Liver (tissue), 9 donors: Measurements from ENCODE around the gene ATG2B. TPM values are rescaled to one million over a fixed set of nuclear protein-coding genes. Genes with fewer than 3 reads are reported as not detected.

Source experiments
- DNase-seq: peaks from one replicate; pipeline ENCODE4 v3.0.0-alpha.2; 2017; ENCODE audit warnings: low spot score
- H3K27ac ChIP-seq, 2 donors: one replicate each; pipeline ENCODE4 v1.7.0; 2013; ENCODE audit warnings: inconsistent platforms in 2 of 2, low read length in 2 of 2, control low read depth in 1 of 2, low read depth in 1 of 2, mild to moderate bottlenecking in 1 of 2
- H3K27me3 ChIP-seq, 4 donors: one replicate each; pipeline versions ENCODE4 v1.6.1 to v1.7.0; 2013; ENCODE audit warnings: low read length in 3 of 4, inconsistent platforms in 1 of 4, mild to moderate bottlenecking in 1 of 4, moderate library complexity in 1 of 4; ENCODE audit not compliant: control insufficient read depth in 4 of 4, insufficient read depth in 4 of 4
- H3K36me3 ChIP-seq, 4 donors: one replicate each; pipeline versions ENCODE4 v1.6.1 to v1.7.0; 2013; ENCODE audit warnings: low read length in 3 of 4, mild to moderate bottlenecking in 3 of 4, low read depth in 1 of 4, moderate library complexity in 1 of 4; ENCODE audit not compliant: control insufficient read depth in 4 of 4, insufficient read depth in 3 of 4
- H3K4me1 ChIP-seq, 4 donors: one replicate each; pipeline versions ENCODE4 v1.6.1 to v1.7.0; 2013; ENCODE audit warnings: low read length in 3 of 4, mild to moderate bottlenecking in 3 of 4, moderate library complexity in 1 of 4; ENCODE audit not compliant: control insufficient read depth in 4 of 4, insufficient read depth in 4 of 4
- H3K4me3 ChIP-seq, 3 donors: one replicate each; pipeline versions ENCODE4 v1.6.1 to v1.7.0; 2013; ENCODE audit warnings: low read length in 3 of 3, control low read depth in 1 of 3, low read depth in 1 of 3, mild to moderate bottlenecking in 1 of 3
- H3K9ac ChIP-seq, 2 donors: one replicate each; pipeline ENCODE4 v1.7.0; 2013; ENCODE audit warnings: low read length in 2 of 2, mild to moderate bottlenecking in 2 of 2, moderate library complexity in 2 of 2, control low read depth in 1 of 2, low read depth in 1 of 2
- H3K9me3 ChIP-seq, 4 donors: one replicate each; pipeline versions ENCODE4 v1.6.1 to v1.7.0; 2013; ENCODE audit warnings: low read length in 3 of 4; ENCODE audit not compliant: control insufficient read depth in 4 of 4
- EGR1 ChIP-seq, 2 donors: IDR thresholded peaks; 2 replicates each; pipeline ENCODE4 v1.6.1; 2016 to 2018; ENCODE audit warnings: antibody characterized with exemption in 2 of 2, low read depth in 2 of 2
- FOXA1 ChIP-seq: IDR thresholded peaks from 2 replicates; pipeline ENCODE4 v1.6.1; 2016; ENCODE audit warnings: antibody characterized with exemption
- FOXA2 ChIP-seq: IDR thresholded peaks from 2 replicates; pipeline ENCODE4 v1.6.1; 2016; ENCODE audit warnings: antibody characterized with exemption
- GABPA ChIP-seq, 2 donors: IDR thresholded peaks in 1 of 2; conservative IDR thresholded peaks in 1 of 2; 2 replicates each; pipeline ENCODE4 v1.6.1; 2016; ENCODE audit warnings: antibody characterized with exemption in 2 of 2, mild to moderate bottlenecking in 1 of 2, moderate library complexity in 1 of 2
- HNF4A ChIP-seq, 2 donors: conservative IDR thresholded peaks; 2 replicates each; pipeline ENCODE4 v1.6.1; 2016; ENCODE audit warnings: antibody characterized with exemption in 2 of 2, mild to moderate bottlenecking in 2 of 2
- HNF4G ChIP-seq: IDR thresholded peaks from 2 replicates; pipeline ENCODE4 v1.6.1; 2016; ENCODE audit warnings: antibody characterized with exemption
- JUND ChIP-seq, 2 donors: IDR thresholded peaks; 2 replicates each; pipeline ENCODE4 v1.6.1; 2016; ENCODE audit warnings: antibody characterized with exemption in 2 of 2
- NR2F2 ChIP-seq: IDR thresholded peaks from 2 replicates; pipeline ENCODE4 v1.6.1; 2016; ENCODE audit warnings: antibody characterized with exemption
- RAD21 ChIP-seq, 2 donors: IDR thresholded peaks; 2 replicates each; pipeline ENCODE4 v1.6.1; 2016; ENCODE audit warnings: antibody characterized with exemption in 2 of 2, mild to moderate bottlenecking in 2 of 2
- RXRA ChIP-seq, 2 donors: IDR thresholded peaks; 2 replicates each; pipeline ENCODE4 v1.6.1; 2017 to 2018; ENCODE audit warnings: antibody characterized with exemption in 2 of 2, mild to moderate bottlenecking in 1 of 2
- SP1 ChIP-seq: IDR thresholded peaks from 2 replicates; pipeline ENCODE4 v1.6.1; 2018; ENCODE audit warnings: antibody characterized with exemption, mild to moderate bottlenecking
- TAF1 ChIP-seq: conservative IDR thresholded peaks from 2 replicates; pipeline ENCODE4 v1.6.1; 2016; ENCODE audit warnings: antibody characterized with exemption, mild to moderate bottlenecking
- YY1 ChIP-seq: IDR thresholded peaks from 2 replicates; pipeline ENCODE4 v1.6.1; 2016; ENCODE audit warnings: antibody characterized with exemption, mild to moderate bottlenecking
- WGBS: extraction: QIAGEN DNeasy Blood & Tissue Kit; methylation state at CpG from one replicate; pipeline ENCODE4 v1.1.7; 2013; 5-methylcytosine and 5-hydroxymethylcytosine counted together
- polyA plus RNA-seq, 2 donors: library from polyadenylated mRNA; stranded (reverse) in 1 of 2; unstranded in 1 of 2; fragments of 200-250 nt in 1 of 2; fragments of >200 nt in 1 of 2; fragmentation: Nextera tagmentation in 1 of 2; extraction: Ambion mirVana in 1 of 2; gene quantifications; one replicate each; pipeline versions ENCODE4 v1.2.1 to v1.2.3, GENCODE V29; 2013 to 2015
- total RNA-seq, 2 donors: library from RNA; depleted of rRNA; stranded (reverse); fragments of >200 nt; gene quantifications; one replicate each; pipeline ENCODE4 v1.2.3, GENCODE V29; 2014
- TF ChIP-seq, protein P1 (sequence below): fragments of 150-350 bp; IDR thresholded peaks from 2 replicates; pipeline ENCODE4 v1.5.1; 2017; ENCODE audit warnings: improper control_type of control experiment, low read depth, low read length; ENCODE audit not compliant: missing input control
- TF ChIP-seq, protein P2 (sequence below): IDR thresholded peaks from 2 replicates; pipeline ENCODE4 v1.6.1; 2016; ENCODE audit warnings: antibody characterized with exemption
- TF ChIP-seq, protein P3 (sequence below): IDR thresholded peaks from 2 replicates; pipeline ENCODE4 v1.6.1; 2016; ENCODE audit warnings: antibody characterized with exemption
- TF ChIP-seq, protein P4 (sequence below): IDR thresholded peaks from 2 replicates; pipeline ENCODE4 v1.6.1; 2016; ENCODE audit warnings: antibody characterized with exemption
- TF ChIP-seq, protein P5 (sequence below): IDR thresholded peaks from 2 replicates; pipeline ENCODE4 v1.6.1; 2016; ENCODE audit warnings: antibody characterized with exemption, mild to moderate bottlenecking
- donor health status: healthy.
- donor health status: healthy.
- donor health status: healthy.
- donor health status: healthy.
- donor health status: healthy.

Gene ATG2B
- total and polyA plus RNA-seq, 4 donors = 4.7 to 36.0 (median 20.5) TPM

DNA sequence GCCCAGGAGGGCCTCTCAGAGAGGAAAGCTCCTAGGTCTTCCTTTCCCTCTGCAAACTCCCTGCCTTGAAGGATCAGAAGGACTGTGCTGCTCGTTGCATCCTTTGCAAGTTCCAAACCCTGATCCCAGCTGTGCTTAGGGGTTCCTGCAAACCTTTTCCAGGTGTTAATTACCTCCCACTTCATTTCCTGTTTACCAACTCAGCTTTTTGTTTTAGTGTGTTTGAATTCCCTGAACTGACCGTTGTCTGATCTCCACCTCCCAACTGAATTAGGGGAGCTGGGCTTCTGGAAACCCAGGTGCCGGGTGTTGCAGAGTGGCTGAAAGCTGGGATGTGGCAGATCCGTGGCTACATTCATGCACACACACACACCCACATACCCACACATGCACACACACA is 127.7 kb downstream of the ATG2B start:
- no peak overlapping the region for H3K27ac ChIP-seq
- no peaks in the 10 kb centered on the region for H3K9me3 ChIP-seq
- H3K4me3 ChIP-seq = no peak overlapping the region
- H3K36me3 ChIP-seq = no peaks in the 10 kb centered on the region
- H3K9ac ChIP-seq = no peak overlapping the region
- peaks cover 0 to under 1% (median 0%) of the 10 kb centered on the region in 4 donors for H3K27me3 ChIP-seq
- DNase-seq = no peak
- H3K4me1 ChIP-seq = no peaks in the 10 kb centered on the region
- 64% methylated on average over 4 of the region's 4 CpGs for WGBS
- TF ChIP-seq, protein P1, sequence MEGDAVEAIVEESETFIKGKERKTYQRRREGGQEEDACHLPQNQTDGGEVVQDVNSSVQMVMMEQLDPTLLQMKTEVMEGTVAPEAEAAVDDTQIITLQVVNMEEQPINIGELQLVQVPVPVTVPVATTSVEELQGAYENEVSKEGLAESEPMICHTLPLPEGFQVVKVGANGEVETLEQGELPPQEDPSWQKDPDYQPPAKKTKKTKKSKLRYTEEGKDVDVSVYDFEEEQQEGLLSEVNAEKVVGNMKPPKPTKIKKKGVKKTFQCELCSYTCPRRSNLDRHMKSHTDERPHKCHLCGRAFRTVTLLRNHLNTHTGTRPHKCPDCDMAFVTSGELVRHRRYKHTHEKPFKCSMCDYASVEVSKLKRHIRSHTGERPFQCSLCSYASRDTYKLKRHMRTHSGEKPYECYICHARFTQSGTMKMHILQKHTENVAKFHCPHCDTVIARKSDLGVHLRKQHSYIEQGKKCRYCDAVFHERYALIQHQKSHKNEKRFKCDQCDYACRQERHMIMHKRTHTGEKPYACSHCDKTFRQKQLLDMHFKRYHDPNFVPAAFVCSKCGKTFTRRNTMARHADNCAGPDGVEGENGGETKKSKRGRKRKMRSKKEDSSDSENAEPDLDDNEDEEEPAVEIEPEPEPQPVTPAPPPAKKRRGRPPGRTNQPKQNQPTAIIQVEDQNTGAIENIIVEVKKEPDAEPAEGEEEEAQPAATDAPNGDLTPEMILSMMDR = no peak
- TF ChIP-seq JUND (IDR thresholded peaks at IDR 0.05) = no peak
- no peak for TF ChIP-seq FOXA1
- no peak for TF ChIP-seq SP1

DNA sequence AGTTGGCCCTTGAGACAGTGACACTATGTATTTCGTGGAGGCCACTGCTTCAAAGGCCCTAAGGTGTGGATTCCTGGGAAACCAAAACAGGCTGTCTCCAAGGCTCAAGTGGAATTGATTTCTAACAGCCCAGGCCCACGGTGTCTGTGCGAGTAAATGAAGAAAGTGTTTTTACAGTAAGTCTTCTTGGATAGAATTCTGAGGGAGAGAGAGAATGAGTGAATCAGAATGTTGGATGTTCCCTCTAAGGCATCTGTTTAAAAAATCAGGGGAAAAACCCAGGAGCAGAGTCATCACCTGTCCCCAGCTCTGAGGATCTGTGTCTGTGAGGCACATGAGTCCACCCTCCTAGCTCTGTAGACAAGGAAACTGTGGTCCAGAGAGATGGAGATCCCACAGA is 129.5 kb downstream of the ATG2B start:
- no peak overlapping the region for H3K27ac ChIP-seq
- H3K9me3 ChIP-seq = no peaks in the 10 kb centered on the region
- no peaks in the 10 kb centered on the region for H3K27me3 ChIP-seq
- H3K9ac ChIP-seq = no peak overlapping the region
- TF ChIP-seq FOXA1 (no peak), NR2F2 (no peak), YY1 (no peak), FOXA2 (no peak), RXRA (IDR thresholded peaks at IDR 0.05) (no peak), JUND (IDR thresholded peaks at IDR 0.05) (no peak), RAD21 (IDR thresholded peaks at IDR 0.05) (no peak), EGR1 (IDR thresholded peaks at IDR 0.05; ENCODE audit: low read depth in 2 of 2) (no peak), HNF4A (conservative IDR thresholded peaks at IDR 0.05) (no peak), HNF4G (no peak), GABPA (IDR thresholded peaks at IDR 0.05 in 1 of 2, conservative IDR thresholded peaks at IDR 0.05 in 1 of 2) (no peak), TAF1 (no peak)
- TF ChIP-seq, protein P2, sequence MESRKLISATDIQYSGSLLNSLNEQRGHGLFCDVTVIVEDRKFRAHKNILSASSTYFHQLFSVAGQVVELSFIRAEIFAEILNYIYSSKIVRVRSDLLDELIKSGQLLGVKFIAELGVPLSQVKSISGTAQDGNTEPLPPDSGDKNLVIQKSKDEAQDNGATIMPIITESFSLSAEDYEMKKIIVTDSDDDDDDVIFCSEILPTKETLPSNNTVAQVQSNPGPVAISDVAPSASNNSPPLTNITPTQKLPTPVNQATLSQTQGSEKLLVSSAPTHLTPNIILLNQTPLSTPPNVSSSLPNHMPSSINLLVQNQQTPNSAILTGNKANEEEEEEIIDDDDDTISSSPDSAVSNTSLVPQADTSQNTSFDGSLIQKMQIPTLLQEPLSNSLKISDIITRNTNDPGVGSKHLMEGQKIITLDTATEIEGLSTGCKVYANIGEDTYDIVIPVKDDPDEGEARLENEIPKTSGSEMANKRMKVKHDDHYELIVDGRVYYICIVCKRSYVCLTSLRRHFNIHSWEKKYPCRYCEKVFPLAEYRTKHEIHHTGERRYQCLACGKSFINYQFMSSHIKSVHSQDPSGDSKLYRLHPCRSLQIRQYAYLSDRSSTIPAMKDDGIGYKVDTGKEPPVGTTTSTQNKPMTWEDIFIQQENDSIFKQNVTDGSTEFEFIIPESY = no peak
- TF ChIP-seq, protein P1 = no peak
- TF ChIP-seq, protein P3, sequence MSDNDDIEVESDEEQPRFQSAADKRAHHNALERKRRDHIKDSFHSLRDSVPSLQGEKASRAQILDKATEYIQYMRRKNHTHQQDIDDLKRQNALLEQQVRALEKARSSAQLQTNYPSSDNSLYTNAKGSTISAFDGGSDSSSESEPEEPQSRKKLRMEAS = no peak
- TF ChIP-seq, protein P4, sequence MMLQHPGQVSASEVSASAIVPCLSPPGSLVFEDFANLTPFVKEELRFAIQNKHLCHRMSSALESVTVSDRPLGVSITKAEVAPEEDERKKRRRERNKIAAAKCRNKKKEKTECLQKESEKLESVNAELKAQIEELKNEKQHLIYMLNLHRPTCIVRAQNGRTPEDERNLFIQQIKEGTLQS = no peak
- TF ChIP-seq, protein P5, sequence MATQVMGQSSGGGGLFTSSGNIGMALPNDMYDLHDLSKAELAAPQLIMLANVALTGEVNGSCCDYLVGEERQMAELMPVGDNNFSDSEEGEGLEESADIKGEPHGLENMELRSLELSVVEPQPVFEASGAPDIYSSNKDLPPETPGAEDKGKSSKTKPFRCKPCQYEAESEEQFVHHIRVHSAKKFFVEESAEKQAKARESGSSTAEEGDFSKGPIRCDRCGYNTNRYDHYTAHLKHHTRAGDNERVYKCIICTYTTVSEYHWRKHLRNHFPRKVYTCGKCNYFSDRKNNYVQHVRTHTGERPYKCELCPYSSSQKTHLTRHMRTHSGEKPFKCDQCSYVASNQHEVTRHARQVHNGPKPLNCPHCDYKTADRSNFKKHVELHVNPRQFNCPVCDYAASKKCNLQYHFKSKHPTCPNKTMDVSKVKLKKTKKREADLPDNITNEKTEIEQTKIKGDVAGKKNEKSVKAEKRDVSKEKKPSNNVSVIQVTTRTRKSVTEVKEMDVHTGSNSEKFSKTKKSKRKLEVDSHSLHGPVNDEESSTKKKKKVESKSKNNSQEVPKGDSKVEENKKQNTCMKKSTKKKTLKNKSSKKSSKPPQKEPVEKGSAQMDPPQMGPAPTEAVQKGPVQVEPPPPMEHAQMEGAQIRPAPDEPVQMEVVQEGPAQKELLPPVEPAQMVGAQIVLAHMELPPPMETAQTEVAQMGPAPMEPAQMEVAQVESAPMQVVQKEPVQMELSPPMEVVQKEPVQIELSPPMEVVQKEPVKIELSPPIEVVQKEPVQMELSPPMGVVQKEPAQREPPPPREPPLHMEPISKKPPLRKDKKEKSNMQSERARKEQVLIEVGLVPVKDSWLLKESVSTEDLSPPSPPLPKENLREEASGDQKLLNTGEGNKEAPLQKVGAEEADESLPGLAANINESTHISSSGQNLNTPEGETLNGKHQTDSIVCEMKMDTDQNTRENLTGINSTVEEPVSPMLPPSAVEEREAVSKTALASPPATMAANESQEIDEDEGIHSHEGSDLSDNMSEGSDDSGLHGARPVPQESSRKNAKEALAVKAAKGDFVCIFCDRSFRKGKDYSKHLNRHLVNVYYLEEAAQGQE = no peak
- 82% methylated on average over 3 of the region's 3 CpGs for WGBS
- no peaks in the 10 kb centered on the region for H3K4me1 ChIP-seq
- DNase-seq = no peak
- no peaks in the 10 kb centered on the region for H3K36me3 ChIP-seq
- no peak overlapping the region for H3K4me3 ChIP-seq
